HEK293T (cell line): ENCODE data around the gene AEN.

Experiments
- CTCF ChIA-PET: fragments of 350-600 bp; formaldehyde crosslinking; extraction: SDS; loops from one replicate; lab custom pipeline; 2021; ENCODE audit warnings: antibody characterized with exemption, inconsistent platforms; lab: Yijun Ruan, JAX
- POLR2A ChIA-PET: fragments of 350-600 bp; formaldehyde crosslinking; extraction: SDS; loops from one replicate; lab custom pipeline; 2020; ENCODE audit warnings: antibody characterized with exemption, inconsistent platforms; lab: Yijun Ruan, JAX
- DNase-seq: peaks from one replicate; pipeline ENCODE4 v3.0.0; 2012; ENCODE audit warnings: mixed read lengths; ENCODE audit errors: extremely low spot score
- ARNT ChIP-seq: fragments of 450-650 bp; IDR thresholded peaks from 2 replicates; pipeline ENCODE4 v1.6.1; 2017; ENCODE audit warnings: mild to moderate bottlenecking
- BHLHE40 ChIP-seq: fragments of 450-650 bp; IDR thresholded peaks from 2 replicates; pipeline ENCODE4 v1.6.1; 2016; ENCODE audit warnings: mild to moderate bottlenecking, moderate library complexity, borderline replicate concordance
- CTBP1 ChIP-seq: fragments of 450-650 bp; IDR thresholded peaks from 2 replicates; pipeline ENCODE4 v1.6.1; 2016; ENCODE audit warnings: borderline replicate concordance
- ELF4 ChIP-seq: fragments of 450-650 bp; IDR thresholded peaks from 2 replicates; pipeline ENCODE4 v1.6.1; 2017; ENCODE audit warnings: antibody characterized with exemption
- FOXA1 ChIP-seq: fragments of 450-650 bp; IDR thresholded peaks from 2 replicates; pipeline ENCODE4 v1.6.1; 2016; ENCODE audit warnings: mild to moderate bottlenecking
- FOXK2 ChIP-seq: fragments of 450-650 bp; IDR thresholded peaks from 2 replicates; pipeline ENCODE4 v1.6.1; 2016; ENCODE audit warnings: mild to moderate bottlenecking
- FOXM1 ChIP-seq: fragments of 450-650 bp; IDR thresholded peaks from 2 replicates; pipeline ENCODE4 v1.6.1; 2017; ENCODE audit warnings: mild to moderate bottlenecking, borderline replicate concordance
- HDGF ChIP-seq: fragments of 450-650 bp; IDR thresholded peaks from 2 replicates; pipeline ENCODE4 v1.6.1; 2017; ENCODE audit warnings: antibody characterized with exemption, borderline replicate concordance
- L3MBTL2 ChIP-seq: fragments of 450-650 bp; conservative IDR thresholded peaks from 2 replicates; pipeline ENCODE4 v1.6.1; 2016; ENCODE audit warnings: mild to moderate bottlenecking
- LEF1 ChIP-seq: fragments of 450-650 bp; IDR thresholded peaks from 2 replicates; pipeline ENCODE4 v1.6.1; 2017; ENCODE audit warnings: mild to moderate bottlenecking, borderline replicate concordance
- NFRKB ChIP-seq: fragments of 450-650 bp; IDR thresholded peaks from 2 replicates; pipeline ENCODE4 v1.6.1; 2016; ENCODE audit warnings: mild to moderate bottlenecking, moderate library complexity
- PKNOX1 ChIP-seq: fragments of 450-650 bp; IDR thresholded peaks from 2 replicates; pipeline ENCODE4 v1.6.1; 2016
- SP1 ChIP-seq: fragments of 450-650 bp; IDR thresholded peaks from 2 replicates; pipeline ENCODE4 v1.6.1; 2017
- SUZ12 ChIP-seq: fragments of 450-650 bp; IDR thresholded peaks from 2 replicates; pipeline ENCODE4 v1.6.1; 2016; ENCODE audit warnings: mild to moderate bottlenecking
- TARDBP ChIP-seq: fragments of 450-650 bp; IDR thresholded peaks from 2 replicates; pipeline ENCODE4 v1.6.1; 2016
- ZNF384 ChIP-seq: fragments of 450-650 bp; IDR thresholded peaks from 2 replicates; pipeline ENCODE4 v1.6.1; 2016

Gene AEN

GRCh38 chr15:88616240-88616639 lies 4.9 kb upstream of the AEN start:
- ChIA-PET CTCF (interaction anchor here (2.4 kb wide), 1 partner anchor 142 kb away, joined by 7 read pairs; no protein-coding TSS in a partner anchor), POLR2A (no interaction called here)
- DNase-seq: no peak
- TF ChIP-seq HDGF (no peak), PKNOX1 (no peak), CTBP1 (no peak), L3MBTL2 (no peak), ZNF384 (no peak), ELF4 (no peak), BHLHE40 (no peak), FOXM1 (no peak), FOXA1 (no peak), SUZ12 (no peak), NFRKB (no peak), ARNT (no peak), TARDBP (no peak)

DNA sequence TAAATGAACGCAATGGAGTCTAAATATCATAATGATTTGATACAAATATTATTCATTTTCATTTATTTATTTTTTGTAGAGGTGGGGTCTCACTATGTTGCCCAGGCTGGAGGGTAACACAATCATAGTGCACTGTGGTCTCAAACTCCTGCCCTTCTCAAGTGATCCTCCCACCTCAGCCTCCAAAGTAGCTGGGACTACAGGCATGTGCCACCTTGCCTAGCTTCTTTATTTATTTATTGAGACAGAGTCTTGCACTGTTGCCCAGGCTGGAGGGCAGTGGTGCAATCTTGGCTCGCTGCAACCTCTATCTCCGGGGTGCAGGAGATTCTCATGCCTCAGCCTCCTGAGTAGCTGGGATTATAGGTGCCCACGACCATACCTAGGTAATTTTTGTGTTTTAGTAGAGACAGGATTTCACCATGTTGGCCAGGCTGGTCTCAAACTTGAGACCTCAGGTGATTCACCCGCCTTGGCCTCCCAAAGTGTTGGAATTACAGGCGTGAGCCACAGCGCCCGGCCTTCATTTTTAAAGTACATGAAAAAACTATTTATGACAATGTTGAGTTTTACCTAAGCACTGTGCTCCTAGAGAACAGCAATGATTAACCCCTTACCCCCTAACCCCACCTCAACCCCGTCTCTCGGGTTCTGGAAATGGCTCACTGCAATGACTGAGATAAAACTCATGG lies 4.0 kb upstream of the AEN start:
- CTCF ChIA-PET: interaction anchor here (0.6 to 2.4 kb wide), 2 partner anchors 57 to 142 kb away, joined by 3 to 7 read pairs; no protein-coding TSS in a partner anchor

DNA sequence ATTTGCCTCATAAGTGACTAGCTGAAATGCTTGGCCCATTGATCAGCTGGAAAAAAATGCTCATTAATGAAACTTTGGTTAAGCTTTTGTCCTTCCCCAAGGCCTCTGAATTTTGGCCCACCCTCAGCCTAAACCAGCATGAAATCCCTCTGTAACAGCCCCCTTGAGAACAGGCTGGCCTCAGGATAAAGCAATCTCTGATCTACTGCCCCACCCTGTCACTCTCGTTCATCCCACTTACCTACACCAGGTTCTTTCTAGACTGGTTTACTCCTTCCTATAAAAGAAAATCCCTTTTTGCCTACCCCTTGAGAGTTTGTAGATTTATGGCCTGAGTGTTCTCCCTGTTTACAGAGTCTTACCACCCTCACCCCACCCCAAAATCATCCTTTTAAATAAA lies 3.4 kb upstream of the AEN start:
- TF ChIP-seq CTBP1 (no peak), PKNOX1 (peak; percentile 42; the same call in 1 of the 2 replicates), FOXK2 (no peak), ELF4 (no peak), HDGF (no peak)
- POLR2A ChIA-PET: interaction anchor here (1.0 kb wide), 1 partner anchor 21 kb away, joined by 4 read pairs; the partner anchor contains the start of gene ISG20
- CTCF ChIA-PET: interaction anchor here (0.6 to 2.4 kb wide), 3 partner anchors 58 to 143 kb away, joined by 3 to 7 read pairs (median 3); no protein-coding TSS in a partner anchor
- DNase-seq: no peak

More for the DNA sequence above, 4.0 kb upstream of the AEN start:
- no peak for TF ChIP-seq LEF1
- no peak for TF ChIP-seq L3MBTL2
- TF ChIP-seq ZNF384: no peak
- TF ChIP-seq FOXM1: no peak
- no peak for TF ChIP-seq ELF4
- no peak for TF ChIP-seq SUZ12
- no peak for TF ChIP-seq ARNT
- no peak for TF ChIP-seq HDGF
- TF ChIP-seq NFRKB: no peak
- no peak for TF ChIP-seq FOXK2
- TF ChIP-seq FOXA1: no peak
- TF ChIP-seq PKNOX1: no peak
- no peak for TF ChIP-seq CTBP1
- TF ChIP-seq BHLHE40: no peak
- TF ChIP-seq TARDBP: no peak
- TF ChIP-seq SP1: no peak
- no peak for DNase-seq
- POLR2A ChIA-PET: interaction anchor here (1.0 kb wide), 1 partner anchor 21 kb away, joined by 4 read pairs; the partner anchor contains the start of gene ISG20

- ChIA-PET CTCF (interaction anchor here (0.6 to 2.4 kb wide), 2 partner anchors 141 to 144 kb away, joined by 3 to 7 read pairs; no protein-coding TSS in a partner anchor), POLR2A (no interaction called here)
- no peak for DNase-seq
- TF ChIP-seq FOXA1 (no peak), L3MBTL2 (no peak), SUZ12 (no peak), CTBP1 (no peak), TARDBP (no peak), LEF1 (no peak), BHLHE40 (no peak)
Measured at GRCh38 chr15:88618686-88619085, 2.5 kb upstream of the AEN start.

- no peak for DNase-seq
- CTCF ChIA-PET: interaction anchor here (0.5 kb wide), 1 partner anchor 13 kb away, joined by 4 read pairs; no protein-coding TSS in a partner anchor
- no peak for TF ChIP-seq SUZ12
- TF ChIP-seq BHLHE40: no peak
- TF ChIP-seq TARDBP: no peak
- TF ChIP-seq HDGF: no peak
- TF ChIP-seq L3MBTL2: no peak
- TF ChIP-seq PKNOX1: no peak
- TF ChIP-seq FOXM1: no peak
- no peak for TF ChIP-seq NFRKB
- no peak for TF ChIP-seq FOXK2
- TF ChIP-seq LEF1: no peak
- TF ChIP-seq CTBP1: no peak
- no peak for TF ChIP-seq ARNT
- no peak for TF ChIP-seq FOXA1
- POLR2A ChIA-PET: interaction anchor here (0.9 kb wide), 1 partner anchor 152 kb away, joined by 3 read pairs; the partner anchor contains the start of genes MRPL46 and MRPS11
Measured at GRCh38 chr15:88619796-88620195, 1.3 kb upstream of the AEN start.
